ENCODE data around the gene SLC31A1.

The SLC31A1 gene

DNA sequence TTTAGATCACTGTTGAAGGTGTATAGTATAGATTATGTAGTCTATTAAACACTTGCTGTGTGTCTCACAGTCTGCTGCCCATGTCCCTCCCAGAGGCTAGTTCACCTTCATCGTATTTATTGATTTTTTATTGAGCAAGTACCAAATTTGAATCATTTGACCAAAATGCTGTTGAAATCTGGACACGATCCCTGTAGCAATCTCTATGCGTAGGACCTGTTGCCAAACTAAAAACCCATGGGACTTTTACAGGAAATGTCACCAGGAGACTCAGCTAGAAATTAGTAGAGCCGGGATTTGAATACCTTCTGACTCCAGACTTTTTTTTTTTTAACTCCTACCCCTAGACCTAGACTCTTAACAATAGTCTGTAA lies 17.5 kb downstream of the SLC31A1 start:
- no peak for TF ChIP-seq CTCF (IDR thresholded peaks at IDR 0.05; ENCODE audit: insufficient read depth, low read length, poor library complexity, severe bottlenecking)

DNA sequence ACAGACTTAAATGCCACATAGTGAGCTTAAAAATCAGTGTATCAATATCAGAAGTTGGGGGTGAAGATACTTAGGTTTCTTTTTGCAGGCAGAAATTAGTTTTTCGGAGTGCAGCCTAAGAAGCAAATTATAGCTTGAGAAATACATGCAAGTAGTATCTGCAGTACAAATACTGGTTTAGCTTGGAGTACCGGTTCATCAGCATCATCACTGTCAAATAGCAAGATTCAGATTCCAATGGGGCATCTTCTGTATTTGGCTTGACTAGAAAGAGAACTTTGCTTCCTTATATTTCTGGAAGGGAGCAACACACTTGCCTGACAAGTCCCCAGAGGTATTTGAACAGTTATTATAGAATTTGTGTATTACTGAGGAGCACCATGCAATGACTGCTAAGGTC lies 19.8 kb downstream of the SLC31A1 start:
- Histone ChIP-seq H3K36me3 (ENCODE audit: control insufficient read depth, insufficient read depth, low read length) (no peaks in the 10 kb centered on the region), H3K27me3 (replicated peaks; ENCODE audit: control insufficient read depth, insufficient read depth, low read length) (no peaks in the 10 kb centered on the region), H3K4me3 (replicated peaks; ENCODE audit: low read depth, low read length) (no peak overlapping the region)
- no peak for TF ChIP-seq CTCF (IDR thresholded peaks at IDR 0.05; ENCODE audit: insufficient read depth, low read length, poor library complexity, severe bottlenecking)
- no peak for DNase-seq (ENCODE audit: extremely low read depth, insufficient read length)

More for the DNA sequence above, 17.5 kb downstream of the SLC31A1 start:
- H3K4me3 ChIP-seq (replicated peaks; ENCODE audit: low read depth, low read length), result no peak overlapping the region
- no peak for DNase-seq (ENCODE audit: extremely low read depth, insufficient read length)
- no peaks in the 10 kb centered on the region for H3K27me3 ChIP-seq (replicated peaks; ENCODE audit: control insufficient read depth, insufficient read depth, low read length)
- H3K36me3 ChIP-seq (ENCODE audit: control insufficient read depth, insufficient read depth, low read length), result no peaks in the 10 kb centered on the region

DNA sequence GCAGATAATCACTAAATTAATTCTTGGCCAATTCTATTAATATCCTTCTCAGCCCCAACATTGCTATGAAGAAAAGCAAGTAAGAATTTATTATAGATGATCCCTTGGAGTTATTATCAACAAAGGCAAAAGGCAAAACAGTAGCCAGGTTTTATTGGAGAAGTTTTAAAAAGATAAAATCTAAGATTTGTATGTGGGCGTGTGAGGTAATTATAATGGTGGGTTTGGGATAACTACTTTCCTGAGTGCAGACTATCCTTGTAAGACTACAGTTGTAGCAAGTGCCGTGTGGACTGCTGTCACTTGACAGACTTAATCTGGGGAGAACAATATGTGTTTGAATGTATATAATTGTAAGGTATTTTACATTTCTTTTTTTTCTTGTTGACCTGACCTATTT lies 23.2 kb downstream of the SLC31A1 start:
- Histone ChIP-seq H3K36me3 (ENCODE audit: control insufficient read depth, insufficient read depth, low read length) (no peaks in the 10 kb centered on the region), H3K4me3 (replicated peaks; ENCODE audit: low read depth, low read length) (no peak overlapping the region), H3K27me3 (replicated peaks; ENCODE audit: control insufficient read depth, insufficient read depth, low read length) (no peaks in the 10 kb centered on the region)
- TF ChIP-seq CTCF (IDR thresholded peaks at IDR 0.05; ENCODE audit: insufficient read depth, low read length, poor library complexity, severe bottlenecking), result no peak
- no peak for DNase-seq (ENCODE audit: extremely low read depth, insufficient read length)

GRCh38 chr9:113245894-113246293 lies 24.6 kb downstream of the SLC31A1 start:
- H3K4me3 ChIP-seq (replicated peaks; ENCODE audit: low read depth, low read length), result no peak overlapping the region
- no peak for TF ChIP-seq CTCF (IDR thresholded peaks at IDR 0.05; ENCODE audit: insufficient read depth, low read length, poor library complexity, severe bottlenecking)
- DNase-seq (ENCODE audit: extremely low read depth, insufficient read length), result no peak

DNA sequence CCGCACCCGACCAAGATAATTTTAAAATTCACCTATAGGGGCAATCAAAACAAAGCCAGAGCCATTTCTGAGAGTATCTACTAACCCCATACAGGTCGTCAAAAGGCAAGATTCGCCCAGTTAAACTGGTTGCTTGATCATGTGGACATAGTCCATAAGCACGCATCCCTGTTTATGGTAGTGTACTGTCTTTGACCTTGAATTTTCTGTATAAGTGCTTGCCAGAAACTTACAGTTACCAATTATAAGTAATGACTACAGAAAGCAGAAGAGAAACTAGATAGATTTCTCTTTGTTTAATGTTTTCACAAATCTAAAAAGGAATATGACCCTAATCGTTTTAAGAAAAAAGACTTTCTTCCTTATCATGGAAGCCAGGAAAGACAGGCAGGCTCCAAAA lies 25.6 kb downstream of the SLC31A1 start:
- H3K36me3 ChIP-seq (ENCODE audit: control insufficient read depth, insufficient read depth, low read length), result no peaks in the 10 kb centered on the region

More at GRCh38 chr9:113245894-113246293, 24.6 kb downstream of the SLC31A1 start:
- H3K27me3 ChIP-seq (replicated peaks; ENCODE audit: control insufficient read depth, insufficient read depth, low read length), result no peaks in the 10 kb centered on the region
- no peaks in the 10 kb centered on the region for H3K36me3 ChIP-seq (ENCODE audit: control insufficient read depth, insufficient read depth, low read length)

More for the DNA sequence above, 25.6 kb downstream of the SLC31A1 start:
- H3K4me3 ChIP-seq (replicated peaks; ENCODE audit: low read depth, low read length), result no peak overlapping the region
- no peak for DNase-seq (ENCODE audit: extremely low read depth, insufficient read length)
- H3K27me3 ChIP-seq (replicated peaks; ENCODE audit: control insufficient read depth, insufficient read depth, low read length), result no peaks in the 10 kb centered on the region
- TF ChIP-seq CTCF (IDR thresholded peaks at IDR 0.05; ENCODE audit: insufficient read depth, low read length, poor library complexity, severe bottlenecking), result no peak

Data from GM06990 (cell line).